RWPE1 (cell line): ENCODE measurements around the gene EPHB1.

ENCODE experiments used
- CTCF ChIA-PET: fragments of 350-600 bp; sonication (Branson Sonifier 250); formaldehyde crosslinking; extraction: SDS; loops from one replicate; lab custom pipeline; 2021; lab: Yijun Ruan, JAX
- POLR2A ChIA-PET: fragments of 400-600 bp; formaldehyde crosslinking; extraction: SDS; loops from one replicate; lab custom pipeline; 2020; ENCODE audit warnings: antibody characterized with exemption; ENCODE audit not compliant: low non-redundant PET; lab: Yijun Ruan, JAX
- DNase-seq: peaks from one replicate; pipeline ENCODE4 v3.0.0; 2012; ENCODE audit warnings: low spot score
- H3K27ac ChIP-seq: fragments of 450-650 bp; 2 replicates; pipeline ENCODE4 v1.5.1; 2017
- TF ChIP-seq, protein P1 (sequence below): fragments of 450-650 bp; conservative IDR thresholded peaks from 2 replicates; pipeline ENCODE4 v1.5.1; 2017; ENCODE audit warnings: low read depth, mild to moderate bottlenecking

EPHB1 gene

DNA sequence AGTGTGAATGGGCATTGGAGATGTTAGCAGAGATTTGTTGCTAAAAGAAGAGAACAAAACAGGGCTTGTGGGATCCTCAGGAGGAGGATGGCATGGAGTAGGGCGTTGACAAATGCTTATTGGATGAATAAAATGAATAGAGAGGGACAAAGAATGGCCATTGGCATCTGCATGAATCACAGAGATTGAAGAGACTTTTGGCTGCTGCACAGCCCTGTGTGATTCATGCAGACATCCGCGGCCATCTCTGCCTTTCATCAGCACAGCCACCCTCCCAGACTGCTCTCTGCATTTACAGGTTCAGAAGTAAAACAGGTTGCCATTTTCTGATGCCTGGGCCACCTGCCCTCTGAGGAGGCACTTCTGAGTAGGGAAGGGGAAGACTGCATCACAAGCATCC lies 397.9 kb downstream of the EPHB1 start:
- no peak for DNase-seq
- ChIA-PET CTCF (no interaction called here), POLR2A (no interaction called here)
- TF ChIP-seq, protein P1, sequence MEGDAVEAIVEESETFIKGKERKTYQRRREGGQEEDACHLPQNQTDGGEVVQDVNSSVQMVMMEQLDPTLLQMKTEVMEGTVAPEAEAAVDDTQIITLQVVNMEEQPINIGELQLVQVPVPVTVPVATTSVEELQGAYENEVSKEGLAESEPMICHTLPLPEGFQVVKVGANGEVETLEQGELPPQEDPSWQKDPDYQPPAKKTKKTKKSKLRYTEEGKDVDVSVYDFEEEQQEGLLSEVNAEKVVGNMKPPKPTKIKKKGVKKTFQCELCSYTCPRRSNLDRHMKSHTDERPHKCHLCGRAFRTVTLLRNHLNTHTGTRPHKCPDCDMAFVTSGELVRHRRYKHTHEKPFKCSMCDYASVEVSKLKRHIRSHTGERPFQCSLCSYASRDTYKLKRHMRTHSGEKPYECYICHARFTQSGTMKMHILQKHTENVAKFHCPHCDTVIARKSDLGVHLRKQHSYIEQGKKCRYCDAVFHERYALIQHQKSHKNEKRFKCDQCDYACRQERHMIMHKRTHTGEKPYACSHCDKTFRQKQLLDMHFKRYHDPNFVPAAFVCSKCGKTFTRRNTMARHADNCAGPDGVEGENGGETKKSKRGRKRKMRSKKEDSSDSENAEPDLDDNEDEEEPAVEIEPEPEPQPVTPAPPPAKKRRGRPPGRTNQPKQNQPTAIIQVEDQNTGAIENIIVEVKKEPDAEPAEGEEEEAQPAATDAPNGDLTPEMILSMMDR, result no peak
- H3K27ac ChIP-seq, result no peak overlapping the region

DNA sequence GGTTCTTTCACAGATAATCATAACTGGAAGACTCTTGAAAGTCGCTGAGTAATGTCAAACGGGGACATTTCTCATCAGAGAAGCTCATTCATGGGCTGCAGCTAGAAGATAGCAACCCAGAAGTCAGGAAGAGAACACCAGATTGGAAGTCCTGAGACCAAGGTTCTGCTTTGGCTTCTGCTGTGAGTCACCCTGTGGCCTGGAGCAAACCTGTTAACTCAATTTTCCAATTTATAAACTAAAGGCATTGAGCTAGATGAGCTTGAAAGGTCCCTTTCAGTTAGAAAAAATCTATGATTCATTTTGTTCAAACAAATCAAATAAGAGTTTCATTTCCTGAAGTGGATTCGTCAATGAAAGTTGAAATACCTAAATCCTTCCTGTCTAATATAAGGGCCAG lies 402.2 kb downstream of the EPHB1 start:
- CTCF ChIA-PET, result no interaction called here
- no peak for DNase-seq
- no peak overlapping the region for H3K27ac ChIP-seq
- POLR2A ChIA-PET, result no interaction called here
- TF ChIP-seq, protein P1, result no peak

DNA sequence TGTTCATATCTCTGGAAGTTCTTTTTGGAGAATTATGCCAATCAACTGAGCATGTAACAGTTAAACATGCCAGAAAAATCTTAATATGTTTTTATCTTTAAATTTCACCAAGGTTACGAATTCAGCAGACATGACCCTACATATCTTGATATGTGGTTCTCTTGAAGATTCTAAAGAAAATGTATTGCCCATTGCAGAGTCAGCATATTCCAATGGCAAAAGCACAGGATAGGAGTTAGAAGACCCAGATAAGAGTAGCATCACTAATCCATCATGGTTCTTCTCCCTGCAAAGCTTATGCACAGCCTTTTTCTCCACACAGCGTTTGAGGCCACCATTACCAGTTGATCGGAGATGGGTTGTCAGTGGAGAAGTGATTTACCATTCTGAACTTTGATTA lies 402.8 kb downstream of the EPHB1 start:
- no peak for DNase-seq
- TF ChIP-seq, protein P1, result no peak
- H3K27ac ChIP-seq, result no peak overlapping the region
- ChIA-PET POLR2A (no interaction called here), CTCF (no interaction called here)

DNA sequence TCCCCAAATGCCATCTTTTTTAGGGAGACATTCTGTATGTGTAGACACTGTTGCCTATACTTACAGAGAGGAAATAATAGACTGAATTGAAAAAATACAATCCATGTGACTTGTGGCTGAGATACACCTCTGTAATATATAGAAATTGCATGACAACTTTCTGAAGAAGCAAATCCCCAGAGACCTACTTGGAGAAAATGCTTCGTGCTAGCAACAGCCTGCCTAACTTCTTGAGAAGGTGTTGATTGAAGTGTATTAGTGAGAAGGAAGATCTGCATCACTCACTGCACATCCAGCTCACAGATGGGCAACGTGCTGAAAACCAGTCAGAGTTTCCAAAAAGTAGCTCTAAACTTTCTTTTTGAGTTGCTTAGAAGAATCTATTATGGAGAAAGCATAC lies 404.1 kb downstream of the EPHB1 start:
- CTCF ChIA-PET, result no interaction called here
- DNase-seq, result no peak

DNA sequence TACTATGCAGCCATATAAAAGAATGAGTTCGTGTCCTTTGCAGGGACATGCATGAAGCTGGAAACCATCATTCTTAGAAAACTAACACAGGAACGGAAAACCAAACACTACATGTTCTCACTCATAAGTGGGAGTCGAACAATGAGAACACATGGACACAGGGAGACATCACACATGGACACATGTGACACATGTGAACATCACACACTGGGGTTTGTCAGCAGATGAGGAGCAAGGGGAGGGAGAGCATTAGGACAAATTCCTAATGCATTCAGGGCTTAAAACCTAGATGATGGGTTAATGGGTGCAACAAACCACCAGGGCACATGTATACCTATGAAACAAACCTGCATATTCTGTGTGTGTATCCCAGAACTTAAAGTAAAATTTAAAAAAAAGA lies 408.0 kb downstream of the EPHB1 start:
- H3K27ac ChIP-seq, result no peak overlapping the region
- DNase-seq, result no peak
- CTCF ChIA-PET, result no interaction called here
- POLR2A ChIA-PET, result no interaction called here
- TF ChIP-seq, protein P1, result no peak

More for the DNA sequence above, 404.1 kb downstream of the EPHB1 start:
- POLR2A ChIA-PET, result no interaction called here
- TF ChIP-seq, protein P1, result no peak
- H3K27ac ChIP-seq, result no peak overlapping the region

DNA sequence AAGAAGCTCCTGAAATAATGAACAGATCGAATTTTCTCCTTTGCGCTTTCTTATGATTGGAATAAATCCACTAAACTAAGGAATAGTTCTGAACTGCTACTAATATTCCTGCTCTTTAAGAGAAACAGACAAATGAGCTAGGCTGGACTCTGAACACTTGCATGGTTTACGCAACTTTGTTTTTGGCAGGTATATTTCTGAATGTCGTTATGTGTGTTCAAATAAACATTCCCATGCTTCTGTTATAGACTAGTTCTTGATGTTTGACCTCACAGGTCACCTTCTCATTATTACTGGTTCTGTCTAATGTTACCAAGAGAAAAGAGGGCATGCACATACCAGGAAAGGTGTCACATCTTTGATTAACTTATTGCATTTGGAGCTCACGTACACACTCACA lies 418.2 kb downstream of the EPHB1 start:
- DNase-seq, result no peak
- TF ChIP-seq, protein P1, result no peak
- POLR2A ChIA-PET, result no interaction called here
- CTCF ChIA-PET, result no interaction called here
- H3K27ac ChIP-seq, result no peak overlapping the region

DNA sequence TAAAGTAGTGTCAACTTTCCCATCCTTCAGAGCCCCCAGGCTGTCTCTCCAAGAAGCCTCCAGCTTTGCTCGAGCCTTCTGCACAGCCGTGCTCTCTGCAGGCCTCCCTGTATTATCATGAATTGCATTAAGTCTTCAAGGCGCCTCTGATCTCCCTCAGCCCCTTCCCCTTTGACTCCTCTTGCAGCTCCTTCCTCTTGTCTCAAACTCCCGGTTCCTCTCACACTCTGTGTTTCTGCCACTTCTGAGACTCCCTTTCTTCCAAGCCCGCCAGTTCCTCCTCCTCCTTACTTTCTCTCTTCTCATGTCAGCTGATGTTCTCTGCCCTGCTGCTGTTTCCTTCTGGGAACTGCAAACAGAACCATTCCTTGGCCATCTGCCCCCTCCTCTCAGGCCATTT lies 418.8 kb downstream of the EPHB1 start:
- TF ChIP-seq, protein P1, result no peak
- DNase-seq, result no peak
- CTCF ChIA-PET, result no interaction called here
- POLR2A ChIA-PET, result no interaction called here
- no peak overlapping the region for H3K27ac ChIP-seq
